NOMO-1 (cell line): ENCODE measurements around the gene MRGPRG.
A peak's percentile ranks its signal among the peaks of the same experiment; 100 is the strongest.

Experiments used
- DNase-seq, 2 experiments: peaks; one replicate each; lab custom pipeline; 2025; ENCODE audit not compliant: unreplicated experiment in 2 of 2; lab: John Stamatoyannopoulos, UW

The MRGPRG gene

GRCh38 chr11:3195251-3196160, 23.1 kb downstream of the MRGPRG start:
- peak in 1 of 2 experiments; percentile 23 for DNase-seq

GRCh38 chr11:3194016-3194816, 24.4 kb downstream of the MRGPRG start:
- no peak for DNase-seq

GRCh38 chr11:3193373-3194015, 25.1 kb downstream of the MRGPRG start:
- DNase-seq, result no peak

- no peak for DNase-seq
Measured at GRCh38 chr11:3192511-3193372, 25.9 kb downstream of the MRGPRG start.

GRCh38 chr11:3191586-3192324, 26.9 kb downstream of the MRGPRG start:
- DNase-seq, result no peak

GRCh38 chr11:3190600-3190999, 28.0 kb downstream of the MRGPRG start:
- DNase-seq, result no peak

- DNase-seq, result no peak
Measured at GRCh38 chr11:3189886-3190583, 28.6 kb downstream of the MRGPRG start.

- no peak for DNase-seq
Measured at GRCh38 chr11:3189196-3189843, 29.3 kb downstream of the MRGPRG start.

GRCh38 chr11:3188496-3189195, 30.0 kb downstream of the MRGPRG start:
- no peak for DNase-seq

GRCh38 chr11:3186166-3186953, 32.3 kb downstream of the MRGPRG start:
- DNase-seq, result no peak

GRCh38 chr11:3184732-3185347, 33.8 kb downstream of the MRGPRG start:
- no peak for DNase-seq

- no peak for DNase-seq
Measured at GRCh38 chr11:3183523-3183922, 35.1 kb downstream of the MRGPRG start.

GRCh38 chr11:3182462-3182852, 36.2 kb downstream of the MRGPRG start:
- no peak for DNase-seq

- no peak for DNase-seq
Measured at GRCh38 chr11:3181725-3182461, 36.7 kb downstream of the MRGPRG start.

- no peak for DNase-seq
Measured at GRCh38 chr11:3180869-3181268, 37.7 kb downstream of the MRGPRG start.

GRCh38 chr11:3178349-3178748, 40.3 kb downstream of the MRGPRG start:
- no peak for DNase-seq
